HG02798 (cell line): Measurements from ENCODE around the gene FN1.

Experiments used
- ATAC-seq: cut with Tn5 transposase; IDR thresholded peaks from one replicate; pipeline ENCODE4 v1.9.1; 2021; ENCODE audit warnings: mild to moderate bottlenecking; ENCODE audit not compliant: unreplicated experiment, poor library complexity

Gene FN1

DNA sequence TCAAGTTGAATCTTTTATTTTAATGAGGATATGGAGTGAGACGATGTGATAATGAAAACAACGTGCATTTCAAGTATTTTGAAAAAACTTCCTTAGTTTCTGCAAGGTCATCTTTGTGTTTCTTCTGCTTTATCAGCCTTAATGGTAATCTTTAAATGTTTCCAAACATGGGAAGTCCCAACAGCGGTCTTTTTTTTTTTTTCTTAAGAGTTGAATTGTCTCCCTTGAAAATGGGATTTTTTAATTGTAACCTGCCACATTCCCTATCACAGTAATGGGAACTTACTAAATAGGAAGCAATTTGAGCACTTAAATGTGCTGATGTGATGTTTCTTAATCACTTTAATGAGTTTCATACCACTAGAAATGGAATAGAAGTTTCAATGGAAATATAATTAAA lies 78.2 kb downstream of the FN1 start:
- no peak for ATAC-seq

DNA sequence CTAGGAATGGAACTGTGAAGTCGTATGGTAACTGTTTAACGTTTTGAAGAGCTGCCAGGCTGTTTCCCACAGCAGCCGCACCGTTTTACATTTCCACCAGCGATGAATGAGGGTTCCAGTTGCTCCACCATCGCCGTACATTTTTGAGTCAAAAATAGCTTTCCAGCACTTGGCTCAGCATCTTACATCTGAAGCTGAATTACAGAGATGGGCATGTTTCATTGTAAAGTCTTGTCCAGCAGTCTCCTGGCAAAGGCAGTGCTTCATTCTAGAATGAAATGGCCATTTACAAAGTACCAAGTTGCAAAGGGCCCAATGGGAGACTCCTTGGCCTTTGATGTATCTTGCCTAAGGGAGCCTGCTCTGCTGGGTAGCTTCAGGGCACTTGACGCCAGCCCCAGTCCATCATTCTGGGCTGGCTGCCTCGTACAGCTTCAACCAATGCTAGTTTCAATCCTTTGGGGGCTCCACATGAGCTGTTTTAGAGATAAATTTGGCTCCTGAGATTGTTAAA lies 78.9 kb downstream of the FN1 start:
- no peak for ATAC-seq

DNA sequence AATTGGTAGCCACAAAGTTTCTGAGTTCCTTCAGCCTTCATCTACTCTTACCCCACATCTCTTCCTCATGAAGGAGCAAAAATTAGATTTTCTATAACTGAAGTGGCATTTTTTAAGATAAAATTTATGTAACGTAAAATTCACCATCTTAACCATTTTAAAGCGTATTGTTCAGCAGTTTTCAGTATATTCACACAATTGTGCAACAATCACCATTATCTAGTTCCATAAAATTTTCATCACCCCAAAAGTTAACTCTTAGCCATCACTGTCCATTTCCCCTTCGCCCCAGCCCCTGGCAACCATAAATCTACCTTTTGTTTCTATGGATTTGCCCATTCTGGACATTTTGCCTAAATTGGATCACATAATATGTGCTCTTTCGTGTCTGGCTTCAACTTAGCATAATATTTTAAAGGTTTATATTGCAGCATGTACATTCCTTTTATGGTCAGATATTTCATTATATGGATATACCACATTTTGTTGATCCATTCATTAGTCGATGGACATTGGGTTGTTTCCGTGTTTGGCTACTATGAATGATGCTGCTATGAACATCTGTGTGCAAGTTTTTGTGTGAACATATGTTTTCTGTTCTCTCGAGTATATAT lies 79.4 kb downstream of the FN1 start:
- ATAC-seq, result no peak

DNA sequence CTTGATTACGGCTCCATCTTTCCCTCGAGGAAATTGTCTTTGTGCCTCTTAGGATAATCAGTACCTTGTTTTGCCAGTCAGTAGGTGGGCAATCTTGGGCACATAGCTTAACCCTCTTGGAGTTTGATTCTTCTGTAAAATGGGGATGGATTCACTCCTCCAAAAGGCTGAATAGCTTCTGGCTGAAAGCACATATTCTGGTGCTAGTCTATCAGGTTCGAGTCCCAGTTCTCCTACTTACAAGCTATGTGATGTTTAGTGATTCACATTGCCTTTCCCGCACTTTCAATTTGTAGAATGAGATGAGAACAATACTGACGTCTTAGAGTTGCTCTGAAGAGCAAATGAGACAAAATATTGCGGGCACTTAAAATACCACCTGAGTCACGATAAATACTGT lies 80.1 kb downstream of the FN1 start:
- no peak for ATAC-seq

DNA sequence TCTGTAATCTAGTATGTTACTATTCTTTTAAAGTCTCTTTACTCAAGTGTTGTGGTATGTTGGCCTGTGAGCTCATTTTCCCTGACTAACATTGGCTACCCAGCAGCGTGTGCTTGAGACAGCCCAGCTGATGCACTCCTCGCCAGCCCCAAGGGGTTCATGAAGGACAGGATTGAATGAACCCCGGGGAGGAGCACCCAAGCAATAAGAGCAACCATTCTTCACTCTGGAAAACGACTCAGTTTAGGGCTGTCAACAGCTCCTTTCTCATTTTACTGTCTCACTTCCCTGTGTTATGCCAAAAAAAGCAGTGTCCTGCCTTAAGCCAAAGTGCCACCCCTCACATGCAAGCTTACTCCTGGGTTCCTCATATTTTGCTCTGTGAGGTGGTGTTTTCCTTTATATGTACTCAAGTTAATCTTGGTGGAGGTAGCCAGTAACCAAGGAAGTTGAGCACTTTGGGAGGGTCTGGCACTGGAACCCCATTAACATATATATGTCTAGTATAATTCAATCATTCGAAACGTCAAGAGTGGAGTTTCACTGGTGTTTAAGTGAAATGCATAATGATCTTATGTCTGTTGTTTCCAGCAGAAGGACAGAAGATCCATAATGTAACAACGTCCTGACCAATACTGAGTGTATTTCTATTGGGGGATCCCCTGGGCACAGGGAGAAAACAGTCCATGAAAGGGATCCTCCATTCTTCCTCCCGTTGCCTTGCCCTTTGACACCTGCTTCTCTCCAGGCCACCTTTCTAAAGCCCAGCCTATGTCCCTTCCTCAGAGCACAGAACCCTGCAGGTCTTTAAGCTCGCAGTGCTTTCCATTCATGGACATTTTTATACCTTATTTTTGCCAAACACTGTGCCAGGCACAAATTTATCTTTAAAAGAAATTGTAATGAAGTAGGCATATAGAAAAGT lies 80.8 kb downstream of the FN1 start:
- ATAC-seq, result no peak

DNA sequence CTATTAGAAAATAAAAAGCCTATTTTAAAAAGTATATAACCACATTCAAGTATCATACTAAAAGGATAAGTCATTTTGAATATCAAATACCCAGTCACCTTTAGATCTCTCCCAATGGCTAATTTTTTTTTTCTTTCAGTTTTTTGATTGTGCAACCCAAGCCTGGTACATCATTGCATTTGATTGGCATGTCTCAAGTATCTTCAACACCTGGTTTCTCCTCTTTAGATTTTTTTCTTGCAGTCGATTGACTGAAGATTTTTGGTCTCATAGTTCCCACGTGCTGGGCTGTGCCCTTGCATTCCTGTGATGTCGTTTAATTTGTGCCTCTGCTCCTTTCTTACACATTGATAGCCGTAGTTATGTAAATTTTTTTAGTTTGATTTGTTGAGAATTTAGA lies 83.3 kb downstream of the FN1 start:
- ATAC-seq, result no peak

DNA sequence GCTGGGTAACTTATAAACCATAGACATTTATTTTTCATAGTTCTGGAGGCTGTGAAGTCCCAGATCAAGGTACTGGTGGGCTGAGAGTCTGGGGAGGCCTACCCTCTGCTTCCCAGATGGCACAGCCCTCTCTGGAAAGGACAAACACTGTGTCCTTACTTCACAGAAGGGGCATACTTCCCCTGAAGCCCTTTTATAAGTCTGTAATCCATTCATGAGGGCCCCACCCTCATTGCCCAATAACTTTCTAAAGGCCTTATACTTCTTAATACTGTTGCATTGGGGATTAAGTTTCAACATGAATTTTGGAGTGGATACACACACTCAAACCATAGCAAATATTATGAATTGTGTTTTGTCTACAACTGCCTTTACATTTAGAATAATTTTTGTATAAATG lies 88.0 kb downstream of the FN1 start:
- no peak for ATAC-seq

DNA sequence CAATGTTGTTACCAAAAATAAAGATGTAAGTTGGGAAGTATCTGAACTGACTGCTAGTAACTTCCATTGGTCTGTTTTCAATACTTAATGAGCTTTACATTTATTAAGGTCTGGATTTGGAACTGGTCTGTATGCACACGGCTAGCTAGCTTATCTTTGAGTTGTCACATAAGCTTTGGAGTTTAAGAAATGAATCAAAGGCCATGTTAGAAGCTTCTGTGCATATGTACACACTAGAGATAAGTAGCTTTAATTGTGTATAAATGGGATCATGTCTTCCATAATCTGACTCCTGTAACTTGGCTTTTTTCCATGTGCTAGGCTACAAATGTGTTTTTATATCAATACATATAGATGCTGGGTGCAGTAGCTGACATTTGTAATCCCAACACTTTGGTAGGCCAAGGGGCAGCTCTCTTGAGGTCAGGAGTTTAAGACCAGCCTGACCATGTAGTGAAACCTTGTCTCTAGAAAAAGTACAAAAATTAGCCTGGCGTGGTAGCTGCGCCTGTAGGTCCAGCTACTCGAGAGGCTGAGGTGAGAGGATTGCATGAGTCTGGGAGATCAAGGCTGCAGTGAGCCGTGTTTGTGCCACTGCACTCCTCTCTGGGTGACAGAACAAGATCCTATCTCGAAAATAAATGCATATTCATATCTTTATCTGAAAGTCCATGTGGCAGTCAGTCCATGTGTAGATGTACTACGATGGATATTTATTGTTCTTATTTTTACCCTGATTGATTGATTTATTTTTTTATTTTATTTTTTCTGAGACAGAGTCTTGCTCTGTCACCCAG lies 96.8 kb downstream of the FN1 start:
- no peak for ATAC-seq

DNA sequence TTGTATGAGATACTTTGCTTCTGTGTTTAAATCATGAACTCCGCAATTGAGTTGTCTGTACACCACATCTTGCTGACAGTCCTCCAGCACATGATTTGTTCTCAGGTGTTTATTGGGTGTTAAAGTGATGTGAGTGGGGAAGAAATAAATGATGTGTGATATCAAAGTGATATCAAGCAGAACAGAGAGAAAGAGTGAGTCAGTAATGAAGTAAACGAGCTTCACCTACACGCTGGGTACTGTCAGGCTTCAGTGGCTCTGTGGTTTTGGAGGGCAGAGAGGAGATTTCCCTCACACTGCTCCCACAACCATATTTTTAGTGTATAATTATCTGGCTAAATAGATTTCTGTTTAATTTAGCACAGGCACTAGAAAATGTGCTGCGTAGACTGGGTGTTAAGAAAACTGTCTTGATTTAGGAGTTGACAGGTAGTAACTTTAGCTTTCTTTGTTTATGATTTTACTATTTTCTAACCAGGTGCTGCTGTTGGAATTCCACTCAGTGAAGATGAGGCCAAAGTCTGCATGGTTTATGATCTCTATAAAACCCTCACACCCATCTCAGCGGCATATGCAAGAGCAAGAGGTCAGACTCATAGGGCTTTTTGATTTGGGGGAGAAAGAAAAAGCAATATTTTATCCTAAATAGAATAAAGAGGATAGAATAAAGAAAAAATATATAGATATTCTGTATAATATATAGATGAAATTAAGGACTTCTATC lies 102.8 kb downstream of the FN1 start:
- peak; percentile 54 for ATAC-seq

DNA sequence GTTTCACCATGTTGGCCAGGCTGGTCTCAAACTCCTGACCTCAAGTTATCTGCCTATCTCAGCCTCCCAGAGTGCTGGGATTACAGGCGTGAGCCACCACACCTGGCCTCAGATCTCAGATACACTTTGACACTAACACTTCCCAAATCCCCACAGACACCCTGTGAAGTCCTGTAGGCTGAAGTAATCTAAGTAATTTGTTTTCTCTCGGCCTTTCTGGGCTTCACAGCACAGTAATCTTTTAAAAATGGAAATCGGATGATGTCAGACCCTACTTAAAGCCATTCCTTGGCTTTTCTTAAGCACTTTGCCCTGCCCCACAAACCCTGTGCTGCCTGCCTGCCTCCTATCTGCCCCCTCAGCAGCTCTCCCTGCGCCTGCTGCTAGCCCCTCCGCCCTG lies 107.8 kb downstream of the FN1 start:
- ATAC-seq, result no peak

DNA sequence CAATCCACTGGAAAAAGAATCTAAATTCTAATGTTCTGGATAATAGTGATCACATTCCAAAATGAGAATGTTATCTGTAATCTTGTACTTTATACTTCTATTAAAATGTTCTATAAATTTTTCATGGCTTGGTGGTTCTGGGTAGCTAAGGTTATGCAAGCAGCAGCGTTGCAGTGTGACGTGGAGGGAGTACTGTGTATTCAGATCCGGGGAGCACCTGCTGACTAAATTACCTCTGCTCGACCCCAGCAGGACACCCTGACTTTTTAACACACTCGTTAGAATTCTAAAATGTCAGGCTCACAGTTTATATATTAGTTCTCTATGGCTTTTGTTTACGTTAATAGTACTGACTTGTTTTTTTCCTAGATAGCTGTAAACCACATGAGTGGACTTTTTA lies 111.1 kb downstream of the FN1 start:
- no peak for ATAC-seq

DNA sequence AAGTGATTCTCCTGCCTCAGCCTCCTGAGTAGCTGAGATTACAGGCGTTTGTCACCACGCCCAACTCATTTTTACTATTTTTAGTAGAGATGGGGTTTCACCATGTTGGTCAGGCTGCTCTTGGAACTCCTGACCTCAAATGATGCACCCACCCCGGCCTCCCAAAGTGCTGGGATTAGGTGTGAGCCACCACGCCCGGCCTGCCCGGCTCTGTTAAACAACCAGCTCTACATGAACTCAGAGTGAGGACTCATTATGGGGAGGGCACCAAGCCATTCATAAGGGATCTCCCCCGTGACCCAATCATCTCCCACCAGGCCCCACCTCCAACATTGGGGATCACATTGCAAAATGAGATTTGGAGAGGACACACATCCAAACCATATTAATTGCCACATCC lies 115.2 kb downstream of the FN1 start:
- no peak for ATAC-seq

DNA sequence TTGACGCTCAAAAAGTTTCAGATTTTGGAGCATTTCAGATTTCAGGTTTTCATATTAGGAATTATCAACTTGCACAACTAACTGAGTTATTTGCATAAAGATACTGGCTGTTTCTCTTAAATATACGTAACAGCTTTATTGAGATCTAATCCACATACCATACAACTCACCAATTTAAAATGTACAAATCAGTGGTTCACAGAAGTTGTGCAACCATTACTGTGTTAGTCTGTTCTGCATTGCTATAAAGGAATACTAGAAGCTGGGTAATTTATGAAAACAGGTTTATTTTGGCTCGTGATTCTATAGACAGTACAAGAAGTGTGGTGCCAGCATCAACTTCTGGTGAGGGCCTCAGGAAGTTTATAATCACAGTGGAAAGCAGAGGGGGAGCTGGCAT lies 115.8 kb downstream of the FN1 start:
- ATAC-seq, result no peak

DNA sequence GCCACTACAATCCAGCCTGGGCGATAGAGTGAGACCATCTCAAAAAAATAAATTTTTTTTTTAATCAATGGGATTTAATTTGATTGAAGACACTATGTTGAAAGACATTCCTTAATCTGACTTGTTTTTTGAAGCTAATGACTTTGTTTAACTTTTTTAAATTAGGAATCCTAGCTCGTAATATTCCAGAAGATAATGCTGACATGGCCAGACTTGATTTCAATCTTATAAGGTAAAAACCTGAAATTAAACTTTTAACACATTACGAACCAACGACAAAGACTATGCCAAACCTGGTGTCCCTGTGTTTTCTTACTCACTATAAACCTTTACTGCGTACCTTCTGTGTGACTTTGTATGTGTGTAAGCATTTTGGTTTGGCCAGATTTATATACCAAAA lies 116.4 kb downstream of the FN1 start:
- ATAC-seq, result no peak

DNA sequence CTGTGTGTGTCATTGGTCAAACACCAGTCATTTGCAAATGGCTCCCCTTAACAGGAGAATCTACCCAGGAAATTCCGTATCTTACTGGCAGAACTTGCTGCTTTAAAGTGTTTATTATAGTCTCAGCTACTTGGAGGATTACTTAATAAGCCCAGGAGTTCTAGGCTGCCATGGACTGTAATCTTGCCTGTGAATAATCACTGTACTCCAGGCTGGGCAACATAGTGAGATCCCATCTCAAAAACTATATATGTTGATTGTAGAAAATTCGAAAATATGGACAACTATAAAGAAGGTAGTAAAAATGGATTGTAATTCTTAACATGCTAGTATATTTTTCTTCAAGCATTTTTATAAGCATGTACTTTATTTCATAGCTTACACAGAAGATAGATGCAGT lies 119.5 kb downstream of the FN1 start:
- ATAC-seq, result no peak

DNA sequence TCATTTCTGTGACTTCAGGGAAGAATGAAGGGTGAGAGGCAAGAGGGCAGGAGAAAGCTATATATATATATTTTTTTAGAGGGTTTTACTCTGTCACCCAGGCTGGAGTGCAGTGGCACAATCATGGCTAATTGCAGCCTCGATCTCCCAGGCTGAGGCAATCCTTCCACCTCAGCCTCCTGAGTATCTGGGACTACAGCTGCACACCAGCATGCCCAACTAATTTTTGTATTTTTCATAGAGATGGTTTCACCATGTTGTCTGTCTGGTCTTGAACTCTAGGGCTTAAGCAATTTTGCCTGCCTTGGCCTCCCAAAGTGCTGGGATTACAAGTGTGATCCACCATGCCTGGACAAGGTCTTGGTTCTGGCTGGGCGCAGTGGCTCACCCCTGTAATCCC lies 120.6 kb downstream of the FN1 start:
- no peak for ATAC-seq

DNA sequence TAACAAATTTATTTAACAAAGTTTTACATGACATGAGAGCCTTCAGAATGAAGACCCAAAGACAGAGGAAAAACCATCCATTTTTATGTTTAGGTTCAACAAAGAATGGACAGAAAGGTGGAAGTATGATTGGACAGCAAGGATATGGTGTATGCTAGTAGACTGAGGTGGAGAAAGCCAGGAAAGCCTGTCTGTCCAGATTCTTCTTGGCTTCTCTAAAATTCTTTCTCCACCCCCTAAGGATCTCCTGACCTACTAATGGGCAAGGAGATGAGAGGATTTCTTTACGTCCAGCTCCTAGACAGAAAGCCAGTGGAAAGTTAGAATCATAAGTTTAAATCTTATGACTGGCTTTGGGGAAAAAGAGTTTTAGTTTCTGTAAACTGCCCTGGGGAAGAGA lies 121.0 kb downstream of the FN1 start:
- ATAC-seq, result no peak

DNA sequence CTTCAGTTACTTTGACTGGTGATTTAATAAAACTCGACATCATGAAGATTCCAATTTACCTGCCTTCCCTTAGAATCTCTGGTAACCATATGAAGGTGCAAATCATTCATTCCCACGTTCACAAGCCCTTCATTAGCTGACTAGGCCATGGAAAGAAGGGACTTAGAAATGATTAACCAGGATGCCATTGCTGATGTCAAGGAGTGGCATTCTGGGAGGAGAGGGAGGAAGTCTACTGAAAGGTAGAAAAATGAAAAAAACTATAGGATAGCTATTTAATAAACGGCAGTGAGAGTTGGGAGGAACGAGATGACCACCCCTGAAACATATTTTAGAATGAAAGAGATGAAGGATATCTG lies 122.6 kb downstream of the FN1 start:
- no peak for ATAC-seq

DNA sequence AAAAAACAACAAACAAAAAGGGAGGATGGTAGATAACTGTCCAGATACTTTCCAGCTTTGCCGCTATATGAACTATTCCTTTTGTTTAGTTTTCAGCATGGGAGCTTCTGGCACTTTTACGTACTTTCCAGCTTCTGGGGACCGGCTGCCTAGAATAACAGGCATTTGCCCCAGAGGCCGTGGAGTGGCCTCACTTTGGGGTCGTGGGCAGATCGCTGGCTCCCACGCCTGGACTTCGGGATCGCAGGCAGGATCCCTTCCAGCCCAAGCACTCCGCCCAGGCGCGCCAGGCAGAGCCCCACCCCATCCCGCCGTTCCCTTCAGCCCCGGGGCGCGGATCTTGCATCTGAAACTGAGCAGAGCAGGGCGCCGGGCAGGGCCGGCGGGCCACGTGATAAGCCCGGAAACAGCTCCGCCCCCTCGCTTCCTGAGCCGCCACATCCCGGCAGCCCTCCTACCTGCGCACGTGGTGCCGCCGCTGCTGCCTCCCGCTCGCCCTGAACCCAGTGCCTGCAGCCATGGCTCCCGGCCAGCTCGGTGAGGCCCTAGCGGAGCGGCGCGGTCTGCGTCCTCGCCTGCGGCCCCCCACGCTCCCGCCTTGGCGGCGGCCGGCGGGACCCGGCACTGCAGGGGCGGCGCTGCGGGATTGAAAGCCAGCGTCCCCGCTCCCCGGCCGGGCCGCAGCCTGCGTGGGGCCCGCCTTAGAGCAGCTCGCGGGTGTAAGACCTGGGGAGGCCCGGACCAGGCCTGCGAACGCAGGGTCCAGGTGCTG lies 124.1 kb downstream of the FN1 start, which contains the start of gene ATIC:
TSS of gene ATIC (plus strand) at position 435 of the 772 bp plus-strand sequence. CDS start at position 519, 84 bp downstream.
- ATAC-seq, result peak; percentile 99

DNA sequence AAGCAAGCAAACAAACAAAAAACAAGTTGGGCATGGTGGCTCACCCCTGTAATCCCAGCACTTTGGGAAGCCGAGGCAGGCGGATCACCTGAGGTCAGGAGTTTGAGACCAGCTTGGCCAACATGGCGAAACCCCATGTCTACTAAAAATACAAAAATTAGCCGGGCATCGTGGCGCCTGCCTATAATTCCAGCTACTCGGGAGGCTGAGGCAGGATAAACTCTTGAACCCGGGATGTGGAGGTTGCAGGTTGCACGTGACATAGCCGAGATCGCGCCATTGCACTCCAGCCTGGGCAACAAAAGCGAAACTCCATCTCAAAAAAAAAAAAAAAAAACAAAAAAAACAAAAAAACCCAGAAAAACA lies 124.6 kb downstream of the FN1 start:
- ATAC-seq, result peak; percentile 14
